Measurements from ENCODE around the gene MEGF9. TPM values are rescaled to one million over a fixed set of nuclear protein-coding genes. Genes with fewer than 3 reads are reported as not detected.

Gene MEGF9
- polyA plus RNA-seq, 1 of the 3 experiments (the other 2 are of a cell fraction): 1.8 TPM

DNA sequence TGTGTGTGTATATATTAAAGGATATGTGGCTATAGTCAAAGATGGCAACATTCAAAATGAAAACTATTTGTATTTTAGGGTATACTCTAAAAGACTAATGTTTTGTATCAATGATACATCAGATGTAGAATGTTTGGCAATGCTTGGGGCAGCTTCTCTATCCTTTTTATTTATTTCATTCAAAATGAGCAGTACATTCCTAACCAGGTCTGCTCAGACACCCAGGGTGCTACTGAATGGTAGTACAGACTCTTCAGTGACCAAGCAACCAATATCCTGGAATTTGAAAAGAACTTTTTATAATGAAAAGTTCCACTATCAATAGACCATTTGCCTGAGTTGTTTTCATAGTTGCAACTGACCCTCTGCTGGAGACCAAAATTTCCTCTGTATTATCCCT, 23.9 kb downstream of the MEGF9 start:
- ChIA-PET CTCF (no interaction called here), POLR2A (no interaction called here)
- no peak for DNase-seq
- no peaks in the 10 kb centered on the region for H4K20me1 ChIP-seq (ENCODE audit: insufficient read depth)
- H3K9me3 ChIP-seq: no peaks in the 10 kb centered on the region
- no peaks in the 10 kb centered on the region for H3K27me3 ChIP-seq (ENCODE audit: insufficient read depth)
- H3K4me2 ChIP-seq: no peak overlapping the region
- peaks cover 0 to 18% of the 10 kb centered on the region in 2 experiments; a peak in 3 of 4 replicates for H3K4me1 ChIP-seq (ENCODE audit: control insufficient read depth in 1 of 2, insufficient read depth in 2 of 2, low read depth in 1 of 2, low read length in 1 of 2)
- H3K79me2 ChIP-seq (ENCODE audit: insufficient read depth): no peaks in the 10 kb centered on the region
- no peak overlapping the region for H3K9ac ChIP-seq
- H3K4me3 ChIP-seq (ENCODE audit: low read depth in 2 of 2, low read length in 1 of 2): no peak overlapping the region
- H3K27ac ChIP-seq (ENCODE audit: low read depth in 2 of 2, low read length in 1 of 2): no peak overlapping the region
- H2AFZ ChIP-seq (ENCODE audit: low read depth): no peak overlapping the region
- no peaks in the 10 kb centered on the region for H3K9me2 ChIP-seq
- peaks cover 19% of the 10 kb centered on the region for H3F3A ChIP-seq (replicated peaks; ENCODE audit: insufficient read depth)
- H3K36me3 ChIP-seq (replicated peaks in 1 of 2; ENCODE audit: control insufficient read depth in 1 of 2, insufficient read depth in 2 of 2, low read length in 1 of 2): no peaks in the 10 kb centered on the region
- TF ChIP-seq POLR2AphosphoS5 (IDR thresholded peaks at IDR 0.05; ENCODE audit: low read depth, low read length) (no peak), NRF1 (IDR thresholded peaks at IDR 0.05; ENCODE audit: low read depth, low read length) (no peak), SMC3 (IDR thresholded peaks at IDR 0.05; ENCODE audit: low read depth, low read length) (no peak), FOXJ3 (CRISPR knock-in tag; IDR thresholded peaks at IDR 0.05) (no peak), RCOR1 (IDR thresholded peaks at IDR 0.05; ENCODE audit: low read length) (no peak), YY1 (IDR thresholded peaks at IDR 0.05; ENCODE audit: low read depth) (no peak), CTCF (IDR thresholded peaks at IDR 0.05) (no peak), RAD21 (IDR thresholded peaks at IDR 0.05; ENCODE audit: low read length) (no peak), NFIC (IDR thresholded peaks at IDR 0.05; ENCODE audit: borderline replicate concordance) (no peak), TCF12 (IDR thresholded peaks at IDR 0.05) (no peak), RFX5 (IDR thresholded peaks at IDR 0.05; ENCODE audit: low read length) (no peak), SIN3A (IDR thresholded peaks at IDR 0.05; ENCODE audit: borderline replicate concordance, low read depth, low read length) (no peak), TEAD4 (IDR thresholded peaks at IDR 0.05; ENCODE audit: borderline replicate concordance, insufficient read depth) (no peak), EP300 (IDR thresholded peaks at IDR 0.05; ENCODE audit: borderline replicate concordance in 1 of 2, low read depth in 1 of 2, low read length in 1 of 2) (no peak), JUND (IDR thresholded peaks at IDR 0.05) (no peak)
- TF ChIP-seq, protein P1, sequence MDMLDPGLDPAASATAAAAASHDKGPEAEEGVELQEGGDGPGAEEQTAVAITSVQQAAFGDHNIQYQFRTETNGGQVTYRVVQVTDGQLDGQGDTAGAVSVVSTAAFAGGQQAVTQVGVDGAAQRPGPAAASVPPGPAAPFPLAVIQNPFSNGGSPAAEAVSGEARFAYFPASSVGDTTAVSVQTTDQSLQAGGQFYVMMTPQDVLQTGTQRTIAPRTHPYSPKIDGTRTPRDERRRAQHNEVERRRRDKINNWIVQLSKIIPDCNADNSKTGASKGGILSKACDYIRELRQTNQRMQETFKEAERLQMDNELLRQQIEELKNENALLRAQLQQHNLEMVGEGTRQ (IDR thresholded peaks at IDR 0.05; ENCODE audit: borderline replicate concordance, low read depth, low read length): no peak
- TF ChIP-seq, protein P2, sequence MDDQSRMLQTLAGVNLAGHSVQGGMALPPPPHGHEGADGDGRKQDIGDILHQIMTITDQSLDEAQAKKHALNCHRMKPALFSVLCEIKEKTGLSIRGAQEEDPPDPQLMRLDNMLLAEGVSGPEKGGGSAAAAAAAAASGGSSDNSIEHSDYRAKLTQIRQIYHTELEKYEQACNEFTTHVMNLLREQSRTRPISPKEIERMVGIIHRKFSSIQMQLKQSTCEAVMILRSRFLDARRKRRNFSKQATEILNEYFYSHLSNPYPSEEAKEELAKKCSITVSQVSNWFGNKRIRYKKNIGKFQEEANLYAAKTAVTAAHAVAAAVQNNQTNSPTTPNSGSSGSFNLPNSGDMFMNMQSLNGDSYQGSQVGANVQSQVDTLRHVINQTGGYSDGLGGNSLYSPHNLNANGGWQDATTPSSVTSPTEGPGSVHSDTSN (IDR thresholded peaks at IDR 0.05): no peak
- TF ChIP-seq, protein P3, sequence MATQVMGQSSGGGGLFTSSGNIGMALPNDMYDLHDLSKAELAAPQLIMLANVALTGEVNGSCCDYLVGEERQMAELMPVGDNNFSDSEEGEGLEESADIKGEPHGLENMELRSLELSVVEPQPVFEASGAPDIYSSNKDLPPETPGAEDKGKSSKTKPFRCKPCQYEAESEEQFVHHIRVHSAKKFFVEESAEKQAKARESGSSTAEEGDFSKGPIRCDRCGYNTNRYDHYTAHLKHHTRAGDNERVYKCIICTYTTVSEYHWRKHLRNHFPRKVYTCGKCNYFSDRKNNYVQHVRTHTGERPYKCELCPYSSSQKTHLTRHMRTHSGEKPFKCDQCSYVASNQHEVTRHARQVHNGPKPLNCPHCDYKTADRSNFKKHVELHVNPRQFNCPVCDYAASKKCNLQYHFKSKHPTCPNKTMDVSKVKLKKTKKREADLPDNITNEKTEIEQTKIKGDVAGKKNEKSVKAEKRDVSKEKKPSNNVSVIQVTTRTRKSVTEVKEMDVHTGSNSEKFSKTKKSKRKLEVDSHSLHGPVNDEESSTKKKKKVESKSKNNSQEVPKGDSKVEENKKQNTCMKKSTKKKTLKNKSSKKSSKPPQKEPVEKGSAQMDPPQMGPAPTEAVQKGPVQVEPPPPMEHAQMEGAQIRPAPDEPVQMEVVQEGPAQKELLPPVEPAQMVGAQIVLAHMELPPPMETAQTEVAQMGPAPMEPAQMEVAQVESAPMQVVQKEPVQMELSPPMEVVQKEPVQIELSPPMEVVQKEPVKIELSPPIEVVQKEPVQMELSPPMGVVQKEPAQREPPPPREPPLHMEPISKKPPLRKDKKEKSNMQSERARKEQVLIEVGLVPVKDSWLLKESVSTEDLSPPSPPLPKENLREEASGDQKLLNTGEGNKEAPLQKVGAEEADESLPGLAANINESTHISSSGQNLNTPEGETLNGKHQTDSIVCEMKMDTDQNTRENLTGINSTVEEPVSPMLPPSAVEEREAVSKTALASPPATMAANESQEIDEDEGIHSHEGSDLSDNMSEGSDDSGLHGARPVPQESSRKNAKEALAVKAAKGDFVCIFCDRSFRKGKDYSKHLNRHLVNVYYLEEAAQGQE (IDR thresholded peaks at IDR 0.05; ENCODE audit: low read depth, low read length): no peak
- TF ChIP-seq, protein P4, sequence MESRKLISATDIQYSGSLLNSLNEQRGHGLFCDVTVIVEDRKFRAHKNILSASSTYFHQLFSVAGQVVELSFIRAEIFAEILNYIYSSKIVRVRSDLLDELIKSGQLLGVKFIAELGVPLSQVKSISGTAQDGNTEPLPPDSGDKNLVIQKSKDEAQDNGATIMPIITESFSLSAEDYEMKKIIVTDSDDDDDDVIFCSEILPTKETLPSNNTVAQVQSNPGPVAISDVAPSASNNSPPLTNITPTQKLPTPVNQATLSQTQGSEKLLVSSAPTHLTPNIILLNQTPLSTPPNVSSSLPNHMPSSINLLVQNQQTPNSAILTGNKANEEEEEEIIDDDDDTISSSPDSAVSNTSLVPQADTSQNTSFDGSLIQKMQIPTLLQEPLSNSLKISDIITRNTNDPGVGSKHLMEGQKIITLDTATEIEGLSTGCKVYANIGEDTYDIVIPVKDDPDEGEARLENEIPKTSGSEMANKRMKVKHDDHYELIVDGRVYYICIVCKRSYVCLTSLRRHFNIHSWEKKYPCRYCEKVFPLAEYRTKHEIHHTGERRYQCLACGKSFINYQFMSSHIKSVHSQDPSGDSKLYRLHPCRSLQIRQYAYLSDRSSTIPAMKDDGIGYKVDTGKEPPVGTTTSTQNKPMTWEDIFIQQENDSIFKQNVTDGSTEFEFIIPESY (IDR thresholded peaks at IDR 0.05; ENCODE audit: borderline replicate concordance, low read depth): no peak

Data from SK-N-SH (cell line).